ENCODE data around the gene AGBL1. TPM values are rescaled to one million over a fixed set of nuclear protein-coding genes. Genes with fewer than 3 reads are reported as not detected.

The AGBL1 gene
- total RNA-seq, 1 donor from 2014 or later = not detected

- no peak for DNase-seq (ENCODE audit: low read depth, low spot score)
Observed at GRCh38 chr15:86912661-86913060, 833.0 kb downstream of the AGBL1 start.

DNA sequence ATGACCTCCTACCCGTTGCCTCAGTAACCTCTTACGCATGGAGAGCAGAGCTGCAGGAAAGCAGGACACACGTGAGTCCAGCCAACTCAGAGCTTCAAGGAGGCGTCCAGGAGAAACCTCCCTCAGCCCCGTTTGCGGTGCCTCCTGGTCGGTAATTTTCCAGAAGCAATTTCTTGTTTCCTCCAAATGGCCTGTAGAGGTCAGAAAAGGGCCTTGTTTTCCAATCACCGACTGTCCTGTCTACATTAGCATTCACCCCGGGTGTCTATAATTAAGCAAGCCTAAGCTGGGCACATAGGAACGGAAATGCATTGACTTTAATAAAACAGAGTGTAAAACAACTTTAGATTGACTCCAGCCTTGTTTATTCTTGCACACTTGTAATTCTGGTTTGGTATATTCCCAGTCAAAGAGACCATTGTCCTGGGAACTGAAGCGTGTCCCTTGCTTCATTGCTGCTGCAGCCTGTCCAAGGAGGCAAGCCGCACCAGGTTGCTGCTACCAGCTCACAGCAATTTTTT lies 836.2 kb downstream of the AGBL1 start:
- no peak for DNase-seq (ENCODE audit: low read depth, low spot score)

- DNase-seq (ENCODE audit: low read depth, low spot score) = no peak
Observed at GRCh38 chr15:86916671-86917360, 837.1 kb downstream of the AGBL1 start.

DNA sequence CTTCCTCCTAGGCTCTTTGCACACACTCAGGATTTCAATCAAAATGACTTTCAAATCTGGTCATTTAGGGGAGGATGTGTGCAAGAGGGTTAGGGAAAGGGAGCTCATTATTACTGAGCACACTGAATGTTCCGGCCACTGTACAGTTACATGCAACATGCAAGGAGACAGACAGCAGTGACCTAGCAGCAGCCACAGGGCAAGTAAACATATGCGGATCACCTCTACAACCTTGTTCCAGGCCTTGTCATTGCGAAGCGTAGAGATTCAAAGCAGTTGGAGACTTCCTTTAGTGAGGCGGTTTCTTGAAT lies 837.6 kb downstream of the AGBL1 start:
- no peak for DNase-seq (ENCODE audit: low read depth, low spot score)

GRCh38 chr15:86919581-86919980 lies 839.9 kb downstream of the AGBL1 start:
- no peak for DNase-seq (ENCODE audit: low read depth, low spot score)

- DNase-seq (ENCODE audit: low read depth, low spot score) = no peak
Observed at GRCh38 chr15:86929461-86929860, 849.8 kb downstream of the AGBL1 start.

GRCh38 chr15:86932456-86932855 lies 852.8 kb downstream of the AGBL1 start:
- no peak for DNase-seq (ENCODE audit: low read depth, low spot score)

DNA sequence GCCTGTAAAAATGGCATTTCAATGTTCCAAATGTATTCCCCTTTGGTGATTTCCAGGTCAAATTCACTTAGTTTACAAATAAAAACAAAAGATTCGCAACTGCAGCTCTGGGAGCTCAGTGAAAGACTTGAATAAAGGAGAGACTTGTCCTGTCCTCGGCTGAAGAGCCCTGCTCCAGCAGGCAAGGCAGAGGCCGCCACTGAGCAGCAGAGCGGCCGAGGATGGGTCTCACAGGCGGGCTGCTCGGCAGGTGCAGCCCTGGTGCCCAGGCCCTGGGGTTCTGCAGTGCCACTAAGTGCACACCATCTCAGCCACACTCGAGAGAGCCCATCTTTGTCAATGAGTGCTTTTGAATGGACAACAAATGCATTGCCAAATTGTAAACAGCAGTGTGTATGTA lies 856.2 kb downstream of the AGBL1 start:
- no peak for DNase-seq (ENCODE audit: low read depth, low spot score)

DNA sequence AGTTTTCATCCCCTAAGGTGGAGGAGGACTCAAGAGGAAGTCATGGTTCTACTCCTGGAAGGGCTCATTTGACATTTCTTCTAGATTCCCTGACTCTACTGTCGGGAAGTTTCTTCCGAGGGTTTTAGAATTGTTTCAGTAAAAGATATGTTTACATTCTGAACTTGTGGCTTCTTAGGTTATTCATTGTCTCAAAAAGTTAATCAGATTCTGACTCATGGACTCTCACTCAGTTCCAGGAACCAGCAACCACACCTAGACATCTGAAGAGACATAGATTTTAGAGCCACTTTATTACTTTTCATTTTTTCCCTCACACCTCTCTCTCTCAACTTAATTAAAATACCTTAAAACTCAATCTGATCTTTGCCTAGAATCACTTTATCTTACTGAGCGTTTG lies 862.6 kb downstream of the AGBL1 start:
- DNase-seq (ENCODE audit: low read depth, low spot score) = no peak

- DNase-seq (ENCODE audit: low read depth, low spot score) = no peak
Observed at GRCh38 chr15:86948719-86949118, 869.0 kb downstream of the AGBL1 start.

DNA sequence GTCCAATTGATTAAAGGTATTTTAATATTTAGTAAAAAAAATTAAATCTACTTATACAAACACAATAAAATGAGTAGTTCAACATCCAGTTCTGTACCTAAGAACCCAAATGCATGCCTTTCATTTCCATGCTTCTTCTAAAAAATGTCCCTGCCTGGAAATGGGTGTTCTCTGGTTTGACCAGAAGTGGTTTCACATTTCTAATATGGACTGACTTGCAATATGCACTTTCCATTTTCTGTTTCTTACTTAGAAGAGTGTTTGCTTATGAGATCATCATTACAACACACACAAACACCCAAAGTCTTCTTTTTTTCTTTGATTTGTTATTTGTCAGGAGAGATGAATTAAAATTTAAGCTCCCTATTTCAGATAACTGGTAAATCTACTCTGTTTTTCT lies 879.6 kb downstream of the AGBL1 start:
- DNase-seq (ENCODE audit: low read depth, low spot score) = no peak

- DNase-seq (ENCODE audit: low read depth, low spot score) = no peak
Observed at GRCh38 chr15:86961669-86962068, 882.0 kb downstream of the AGBL1 start.

- no peak for DNase-seq (ENCODE audit: low read depth, low spot score)
Observed at GRCh38 chr15:86964271-86964670, 884.6 kb downstream of the AGBL1 start.

- no peak for DNase-seq (ENCODE audit: low read depth, low spot score)
Observed at GRCh38 chr15:86968244-86968643, 888.6 kb downstream of the AGBL1 start.

DNA sequence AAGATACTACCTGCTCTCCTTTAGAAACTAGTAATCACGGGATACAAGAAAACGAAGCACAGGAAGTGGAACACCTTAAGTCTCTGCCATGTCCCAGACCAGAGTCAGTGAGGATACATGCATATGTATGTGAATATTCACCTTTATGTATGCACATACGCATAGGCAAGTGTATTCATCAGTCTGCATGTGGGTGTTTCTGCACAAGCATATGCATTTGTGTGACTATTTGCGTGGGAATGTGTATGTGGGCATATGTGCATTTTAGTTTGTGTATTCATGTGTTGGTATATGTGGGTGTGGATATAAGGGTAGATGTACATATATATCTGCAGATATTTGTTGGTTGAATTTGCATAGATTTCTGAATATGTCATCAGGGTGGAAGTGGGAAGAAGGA lies 889.7 kb downstream of the AGBL1 start:
- no peak for DNase-seq (ENCODE audit: low read depth, low spot score)

GRCh38 chr15:86973284-86973844 lies 893.7 kb downstream of the AGBL1 start:
- DNase-seq (ENCODE audit: low read depth, low spot score) = no peak

DNA sequence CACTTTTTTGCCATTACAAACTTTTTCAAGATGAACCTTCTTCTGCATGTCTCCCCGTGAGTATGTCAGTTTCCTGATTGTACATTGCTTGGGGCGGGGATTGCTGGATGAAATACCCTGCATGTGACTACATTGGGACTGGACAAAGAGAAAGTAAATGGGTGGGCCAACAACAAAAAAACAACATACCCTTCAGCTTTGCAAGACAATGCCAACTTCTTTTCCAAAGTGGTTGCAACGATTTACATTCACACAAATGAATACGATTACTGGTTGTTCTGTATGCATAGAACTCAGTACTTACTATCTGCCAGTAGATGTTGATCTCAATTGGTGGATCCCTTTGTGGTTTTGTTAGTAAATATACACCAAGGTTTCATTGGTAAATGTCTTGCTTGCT lies 908.4 kb downstream of the AGBL1 start:
- DNase-seq (ENCODE audit: low read depth, low spot score) = no peak

DNA sequence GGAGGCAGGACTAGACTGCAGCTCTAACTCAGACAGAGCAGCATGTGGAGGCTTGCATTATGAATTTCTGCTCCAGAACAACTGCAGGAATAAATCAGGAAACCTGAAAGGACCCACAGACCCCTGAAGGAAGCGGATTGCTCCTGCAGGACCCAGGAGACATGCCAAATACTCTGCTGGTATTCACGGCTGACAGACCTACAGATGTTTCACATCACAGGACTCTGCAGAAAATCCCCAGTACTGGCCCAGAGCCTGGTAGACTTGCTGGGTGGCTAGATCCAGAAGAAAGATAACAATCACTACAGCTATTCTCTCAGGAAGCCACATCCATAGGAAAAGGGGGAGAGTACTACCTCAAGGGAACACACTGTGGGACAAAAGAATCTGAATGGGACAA lies 942.1 kb downstream of the AGBL1 start:
- no peak for DNase-seq (ENCODE audit: low read depth, low spot score)

GRCh38 chr15:87031540-87032230 lies 952.0 kb downstream of the AGBL1 start:
- DNase-seq (ENCODE audit: low read depth, low spot score) = no peak

- no peak for DNase-seq (ENCODE audit: low read depth, low spot score)
Observed at GRCh38 chr15:87032295-87032694, 952.6 kb downstream of the AGBL1 start.

- DNase-seq (ENCODE audit: low read depth, low spot score) = no peak
Observed at GRCh38 chr15:87033056-87033455, 953.4 kb downstream of the AGBL1 start.

DNA sequence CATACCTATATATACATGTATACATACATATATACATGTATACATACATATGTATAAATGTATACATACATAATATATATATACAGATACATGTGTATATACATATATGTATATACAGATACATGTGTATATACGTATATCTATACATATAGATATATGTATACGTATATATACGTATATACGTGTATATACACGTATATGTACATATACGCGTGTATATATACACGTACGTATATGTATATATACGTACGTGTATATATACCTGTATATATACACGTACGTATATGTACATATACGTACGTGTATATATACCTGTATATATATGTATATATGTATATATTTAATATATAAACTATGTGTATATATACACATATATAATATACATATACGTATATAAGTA lies 955.2 kb downstream of the AGBL1 start:
- DNase-seq (ENCODE audit: low read depth, low spot score) = no peak

DNA sequence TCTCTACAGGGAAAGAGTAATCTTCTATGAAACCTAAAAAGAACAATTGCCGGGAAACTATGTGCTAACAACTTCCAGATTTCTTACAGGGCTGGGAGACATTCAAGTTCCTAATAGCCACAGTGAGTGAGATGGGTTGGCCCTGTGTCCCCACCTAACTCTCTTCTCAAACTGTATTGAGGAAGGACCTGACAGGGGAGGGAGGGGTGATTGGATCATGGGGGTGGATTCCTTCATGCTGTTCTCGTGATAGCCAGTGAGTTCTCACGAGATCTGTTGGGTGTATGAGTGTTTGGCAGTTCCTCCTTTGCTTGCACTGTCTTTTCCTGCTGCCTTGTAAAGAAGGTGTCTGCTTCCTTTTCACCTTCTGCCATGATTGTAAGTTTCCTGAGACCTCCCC lies 958.7 kb downstream of the AGBL1 start:
- DNase-seq (ENCODE audit: low read depth, low spot score) = no peak
